Measurements from ENCODE around the gene SP6. TPM values are rescaled to one million over a fixed set of nuclear protein-coding genes. Genes with fewer than 3 reads are reported as not detected.

Gene SP6
- total and polyA plus RNA-seq, 3 donors from 2014 or later: 0.31 to 0.79 (median 0.43) TPM

GRCh38 chr17:47840742-47841487 is 10.0 kb downstream of the SP6 start, which contains the start of gene SCRN2:
Gene SCRN2 (minus strand): TSS chr17:47841273. CDS start chr17:47840843, 430 bp downstream.
- H3K9me3 ChIP-seq: no peaks in the 10 kb centered on the region
- H3K4me3 ChIP-seq: peak within 1 kb of the TSS; percentile 73 to 76
- intact Hi-C loops (cut with DNase I; ENCODE audit: low total_unique reads): loop anchor here (5.0 kb wide), 1 partner anchor 46 kb away; no protein-coding TSS in a partner anchor
- peaks cover 18% of the 10 kb centered on the region for H3K4me1 ChIP-seq
- 0% methylated on average over 8 to 32 of the region's 55 CpGs for WGBS, 2 donors
- peak within 1 kb of the TSS; percentile 60 to 66 for H3K27ac ChIP-seq
- no peaks in the 10 kb centered on the region for H3K27me3 ChIP-seq
- peak; percentile 92 for DNase-seq
- H3K36me3 ChIP-seq (ENCODE audit: low read depth, missing control alignments): no peaks in the 10 kb centered on the region
- peak; percentile 94 to 98 (median 95) for TF ChIP-seq CTCF (IDR thresholded peaks at IDR 0.05)
- TF ChIP-seq POLR2A (IDR thresholded peaks at IDR 0.05): no peak

GRCh38 chr17:47840001-47840741 is 10.8 kb downstream of the SP6 start:
- WGBS, 2 donors: 27 to 51% methylated on average over 7 to 14 of the region's 17 CpGs
- H3K4me3 ChIP-seq: peak overlapping the region; percentile 73 to 76
- H3K36me3 ChIP-seq (ENCODE audit: low read depth, missing control alignments): no peaks in the 10 kb centered on the region
- TF ChIP-seq CTCF (IDR thresholded peaks at IDR 0.05) (no peak), POLR2A (IDR thresholded peaks at IDR 0.05) (no peak)
- H3K27me3 ChIP-seq: no peaks in the 10 kb centered on the region
- H3K27ac ChIP-seq: peak overlapping the region; percentile 60 to 66
- DNase-seq: no peak
- H3K9me3 ChIP-seq: no peaks in the 10 kb centered on the region
- intact Hi-C loops (cut with DNase I; ENCODE audit: low total_unique reads): loop anchor here (5.0 kb wide), 1 partner anchor 47 kb away; no protein-coding TSS in a partner anchor
- H3K4me1 ChIP-seq: peaks cover 18% of the 10 kb centered on the region

GRCh38 chr17:47839071-47839470 is 11.9 kb downstream of the SP6 start:
- 89 to 90% methylated on average over 5 of the region's 5 CpGs for WGBS, 2 donors
- TF ChIP-seq CTCF (IDR thresholded peaks at IDR 0.05): no peak
- TF ChIP-seq POLR2A (IDR thresholded peaks at IDR 0.05): no peak
- DNase-seq: no peak
- intact Hi-C loops (cut with DNase I; ENCODE audit: low total_unique reads): no loop called here
- no peaks in the 10 kb centered on the region for H3K36me3 ChIP-seq (ENCODE audit: low read depth, missing control alignments)
- H3K27me3 ChIP-seq: no peaks in the 10 kb centered on the region
- no peak overlapping the region for H3K4me3 ChIP-seq
- peaks cover 18% of the 10 kb centered on the region for H3K4me1 ChIP-seq
- H3K9me3 ChIP-seq: no peaks in the 10 kb centered on the region
- H3K27ac ChIP-seq: no peak overlapping the region

- no peak for TF ChIP-seq POLR2A (IDR thresholded peaks at IDR 0.05)
- TF ChIP-seq CTCF (IDR thresholded peaks at IDR 0.05): no peak
- intact Hi-C loops (cut with DNase I; ENCODE audit: low total_unique reads): no loop called here
- no peak overlapping the region for H3K27ac ChIP-seq
- no peaks in the 10 kb centered on the region for H3K36me3 ChIP-seq (ENCODE audit: low read depth, missing control alignments)
- H3K4me3 ChIP-seq: no peak overlapping the region
- H3K27me3 ChIP-seq: no peaks in the 10 kb centered on the region
- H3K4me1 ChIP-seq: peaks cover 18% of the 10 kb centered on the region
- WGBS, 2 donors: 91 to 95% methylated on average over 10 to 13 of the region's 13 CpGs
- H3K9me3 ChIP-seq: no peaks in the 10 kb centered on the region
- DNase-seq: no peak
Measured at GRCh38 chr17:47838636-47839035, 12.3 kb downstream of the SP6 start.
